Body of pancreas (tissue), 4 donors: ENCODE data around the gene MAD1L1. TPM values are rescaled to one million over a fixed set of nuclear protein-coding genes. Genes with fewer than 3 reads are reported as not detected.
"Not testable (repeated sequence)": the region's sequence is repeated elsewhere in the genome, so short reads cannot be mapped to it uniquely, and the experiment has no call there.

Experiments used
- ATAC-seq: fragments of 150-250 bp; one replicate; pipeline ENCODE4 v1.9.1; 2016
- DNase-seq, 4 donors: peaks; one replicate each; pipeline ENCODE4 v3.0.0-alpha.2; 2019
- H3K27ac ChIP-seq, 4 donors: fragments of 200-600 bp; sonication (generic); 1 replicate in 3 of 4; 2 replicates in 1 of 4; pipeline versions ENCODE4 v1.5.1 to v1.6.1; 2016 to 2019; ENCODE audit warnings: mild to moderate bottlenecking in 1 of 4, mixed read lengths in 1 of 4, moderate library complexity in 1 of 4
- H3K27me3 ChIP-seq, 2 donors: fragments of 200-600 bp; sonication (generic); one replicate each; pipeline ENCODE4 v1.6.0; 2016; ENCODE audit warnings: mild to moderate bottlenecking in 1 of 2
- H3K36me3 ChIP-seq, 2 donors: fragments of 200-600 bp; sonication (generic); replicated peaks in 1 of 2; 2 replicates each; pipeline ENCODE4 v1.5.1; 2016; ENCODE audit warnings: low read depth in 2 of 2; ENCODE audit not compliant: insufficient read depth in 1 of 2
- H3K4me1 ChIP-seq: fragments of 200-600 bp; sonication (generic); one replicate; pipeline ENCODE4 v1.6.0; 2016
- H3K4me3 ChIP-seq, 2 donors: fragments of 200-600 bp; sonication (generic); 1 replicate in 1 of 2; 2 replicates in 1 of 2; pipeline ENCODE4 v1.5.1; 2016 to 2019
- H3K9me3 ChIP-seq, 3 donors: fragments of 200-600 bp; sonication (generic); 1 replicate in 2 of 3; 2 replicates in 1 of 3; pipeline ENCODE4 v1.5.1; 2016
- CTCF ChIP-seq, 7 experiments: fragments of 450-650 bp in 4 of 7; fragments of 200-600 bp in 3 of 7; sonication (generic) in 3 of 7; IDR thresholded peaks; one replicate each; pipeline ENCODE4 v1.5.1; 2016 to 2019; ENCODE audit warnings: antibody characterized with exemption in 7 of 7
- POLR2A ChIP-seq, 3 donors: fragments of 450-650 bp; IDR thresholded peaks; one replicate each; pipeline ENCODE4 v1.6.1; 2016; ENCODE audit warnings: antibody characterized with exemption in 3 of 3, mild to moderate bottlenecking in 2 of 3
- WGBS, 2 donors: methylation state at CpG; one replicate each; pipeline ENCODE4 v1.1.5; 2017; 5-methylcytosine and 5-hydroxymethylcytosine counted together
- intact Hi-C: fragments of 100-400 bp; cut with DNase I; formaldehyde crosslinking; loops from one replicate; pipeline ENCODE4 v1.15.1; 2023
- total RNA-seq, 2 donors: library from RNA; depleted of rRNA; stranded (reverse); fragments of >200 nt; gene quantifications; one replicate each; pipeline ENCODE4 v1.1.0, GENCODE V29; 2016

The MAD1L1 gene
- total RNA-seq, 2 donors from 2014 or later = 14.0 to 66.9 TPM

GRCh38 chr7:2037301-2037807 lies 195.4 kb downstream of the MAD1L1 start:
- intact Hi-C loops = no loop called here
- Histone ChIP-seq H3K27ac (no peak overlapping the region), H3K36me3 (no peaks in the 10 kb centered on the region), H3K27me3 (no peaks in the 10 kb centered on the region), H3K4me3 (no peak overlapping the region), H3K9me3 (no peaks in the 10 kb centered on the region), H3K4me1 (peaks cover 9% of the 10 kb centered on the region)
- DNase-seq (peak in 1 of 4 donors; percentile 4), ATAC-seq (peak; percentile 24)
- 71 to 80% methylated on average over 17 of the region's 17 CpGs for WGBS, 2 donors
- TF ChIP-seq CTCF (IDR thresholded peaks at IDR 0.05) (no peak), POLR2A (IDR thresholded peaks at IDR 0.05) (no peak)

GRCh38 chr7:2036786-2037185 lies 196.0 kb downstream of the MAD1L1 start:
- Histone ChIP-seq H3K27ac (no peak overlapping the region), H3K9me3 (no peaks in the 10 kb centered on the region), H3K27me3 (no peaks in the 10 kb centered on the region), H3K36me3 (no peaks in the 10 kb centered on the region), H3K4me1 (peaks cover 9% of the 10 kb centered on the region), H3K4me3 (no peak overlapping the region)
- intact Hi-C loops = no loop called here
- whole genome bisulfite sequencing, 2 donors = 93 to 96% methylated on average over 19 to 20 of the region's 20 CpGs
- DNase-seq (peak in 1 of 4 donors; percentile 5), ATAC-seq (no peak)
- no peak for TF ChIP-seq POLR2A (IDR thresholded peaks at IDR 0.05)
- TF ChIP-seq CTCF (IDR thresholded peaks at IDR 0.05) = no peak

- WGBS, 2 donors = 92 to 96% methylated on average over 9 of the region's 16 CpGs
- DNase-seq, H3K36me3 ChIP-seq: not testable (repeated sequence)
These were observed 196.5 kb downstream of the MAD1L1 start for GRCh38 chr7:2036201-2036600.

GRCh38 chr7:2034291-2035201 lies 198.2 kb downstream of the MAD1L1 start:
- DNase-seq (no peak), ATAC-seq (no peak)
- intact Hi-C loops = no loop called here
- WGBS, 2 donors = 93 to 94% methylated on average over 20 of the region's 20 CpGs
- no peaks in the 10 kb centered on the region for H3K9me3 ChIP-seq
- H3K4me1 ChIP-seq = peaks cover 9% of the 10 kb centered on the region
- TF ChIP-seq CTCF (IDR thresholded peaks at IDR 0.05) = no peak
- no peak for TF ChIP-seq POLR2A (IDR thresholded peaks at IDR 0.05)
- no peak overlapping the region for H3K27ac ChIP-seq
- no peak overlapping the region for H3K4me3 ChIP-seq
- no peaks in the 10 kb centered on the region for H3K36me3 ChIP-seq
- H3K27me3 ChIP-seq = no peaks in the 10 kb centered on the region

More at GRCh38 chr7:2036201-2036600, 196.5 kb downstream of the MAD1L1 start:
- H3K27ac ChIP-seq, H3K9me3 ChIP-seq, intact Hi-C loops, ATAC-seq, H3K4me3 ChIP-seq, H3K27me3 ChIP-seq, H3K4me1 ChIP-seq: not testable (repeated sequence)

GRCh38 chr7:2033586-2034135 lies 199.1 kb downstream of the MAD1L1 start:
- TF ChIP-seq CTCF (IDR thresholded peaks at IDR 0.05) (no peak), POLR2A (IDR thresholded peaks at IDR 0.05) (no peak)
- Histone ChIP-seq H3K4me1 (peaks cover 9% of the 10 kb centered on the region), H3K27ac (no peak overlapping the region), H3K4me3 (no peak overlapping the region), H3K36me3 (no peaks in the 10 kb centered on the region), H3K27me3 (no peaks in the 10 kb centered on the region), H3K9me3 (no peaks in the 10 kb centered on the region)
- no peak for ATAC-seq
- 93 to 94% methylated on average over 13 of the region's 13 CpGs for WGBS, 2 donors
- intact Hi-C loops = no loop called here
- DNase-seq = peak in 1 of 4 donors; percentile 1
